HG02571 (cell line): ENCODE results near the gene SYT5.
"Not testable (repeated sequence)": the region's sequence is repeated elsewhere in the genome, so short reads cannot be mapped to it uniquely, and the experiment has no call there.

Experiments used
- ATAC-seq: cut with Tn5 transposase; IDR thresholded peaks from one replicate; pipeline ENCODE4 v1.9.1; 2021; ENCODE audit warnings: mild to moderate bottlenecking, moderate library complexity; ENCODE audit not compliant: unreplicated experiment

The SYT5 gene

DNA sequence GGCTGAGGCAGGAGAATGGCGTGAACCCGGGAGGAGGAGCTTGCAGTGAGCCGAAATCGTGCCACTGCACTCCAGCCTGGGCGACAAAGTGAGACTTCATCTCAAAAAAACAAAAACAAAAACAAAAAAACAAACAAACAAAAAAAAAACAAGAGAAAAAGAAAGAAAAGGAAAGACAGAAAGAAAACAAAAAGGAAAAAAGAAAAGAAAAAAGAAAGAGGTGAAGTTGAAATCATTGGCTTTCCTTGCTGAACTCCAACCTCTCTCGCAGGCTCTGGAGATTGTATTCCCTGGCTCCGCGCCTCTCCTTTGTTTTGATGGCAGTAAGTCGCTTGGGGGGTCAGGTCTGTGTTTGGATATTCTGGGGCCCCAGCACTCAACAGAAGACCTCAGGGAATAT is 7.8 kb downstream of the SYT5 start:
- ATAC-seq: not testable (repeated sequence)

GRCh38 chr19:55171440-55171839 is 8.6 kb downstream of the SYT5 start:
- ATAC-seq: no peak

DNA sequence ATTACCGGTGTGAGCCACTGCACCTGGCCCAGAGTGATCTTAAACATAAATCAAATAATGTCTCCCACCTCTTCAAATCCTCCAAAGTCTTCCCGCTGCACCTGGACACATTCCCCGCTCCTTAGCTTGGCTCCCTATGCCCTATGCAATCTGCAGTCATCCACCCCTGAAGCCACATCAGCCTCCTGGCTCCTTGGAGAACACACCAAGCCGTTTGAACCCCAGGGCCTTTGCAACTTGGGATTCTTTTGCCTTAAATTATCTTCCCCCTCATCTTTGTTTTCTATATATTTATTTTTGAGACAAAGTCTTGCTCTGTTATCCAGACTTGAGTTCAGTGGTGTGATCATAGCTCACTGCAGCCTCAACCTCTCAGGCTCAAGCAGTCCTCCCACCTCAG is 11.0 kb downstream of the SYT5 start:
- ATAC-seq: no peak

GRCh38 chr19:55166530-55167268 is 13.4 kb downstream of the SYT5 start, which contains the start of gene DNAAF3:
DNAAF3 (minus strand) TSS chr19:55166613; CDS start chr19:55166413, 200 bp downstream.
- no peak for ATAC-seq

GRCh38 chr19:55165952-55166529 is 14.0 kb downstream of the SYT5 start:
- ATAC-seq: no peak

- ATAC-seq: no peak
Observed at GRCh38 chr19:55161571-55162322, 18.3 kb downstream of the SYT5 start.

- ATAC-seq: no peak
Observed at GRCh38 chr19:55160986-55161365, 19.1 kb downstream of the SYT5 start.

DNA sequence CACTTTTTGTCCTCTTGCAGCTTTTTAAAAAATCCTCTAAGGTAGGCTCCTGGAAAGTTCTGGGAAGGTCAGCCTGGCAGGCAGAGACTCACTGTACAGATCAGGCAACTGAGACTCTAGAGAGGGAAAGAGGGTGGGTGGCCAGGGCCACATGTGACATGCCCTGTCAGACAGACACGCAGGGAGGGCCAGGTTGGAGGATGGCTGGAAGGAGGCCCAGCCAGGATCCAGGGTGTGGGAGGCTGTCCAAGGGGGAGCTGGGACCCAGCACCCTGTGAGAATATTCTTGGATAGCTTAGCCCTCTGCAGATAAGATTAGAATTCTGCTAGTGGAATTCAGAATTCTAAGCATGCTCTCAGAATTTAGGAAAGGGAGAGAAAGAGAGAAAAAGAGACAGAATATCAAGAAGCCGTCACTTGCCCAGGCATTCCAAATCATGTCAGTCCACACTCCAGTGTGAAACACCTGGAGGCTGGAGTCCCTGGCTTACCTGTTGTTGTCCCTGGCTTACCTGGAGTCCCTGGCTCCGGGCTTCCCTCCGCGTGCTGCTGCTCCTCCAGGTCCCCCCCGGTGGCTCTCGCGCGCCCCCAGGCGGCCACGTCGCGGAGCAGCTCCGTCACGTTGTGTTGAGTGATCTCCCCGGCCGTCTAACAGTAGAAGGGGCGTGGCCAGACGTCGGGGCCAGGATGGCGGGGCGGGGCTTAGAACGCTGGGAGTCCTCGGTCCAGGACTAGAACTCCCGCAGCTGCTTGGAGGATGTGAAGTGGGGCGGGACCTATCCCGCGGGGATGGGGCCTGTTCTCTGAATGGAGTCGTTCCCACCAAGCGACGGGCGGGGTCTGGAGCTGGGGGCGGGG is 19.7 kb downstream of the SYT5 start:
- no peak for ATAC-seq

DNA sequence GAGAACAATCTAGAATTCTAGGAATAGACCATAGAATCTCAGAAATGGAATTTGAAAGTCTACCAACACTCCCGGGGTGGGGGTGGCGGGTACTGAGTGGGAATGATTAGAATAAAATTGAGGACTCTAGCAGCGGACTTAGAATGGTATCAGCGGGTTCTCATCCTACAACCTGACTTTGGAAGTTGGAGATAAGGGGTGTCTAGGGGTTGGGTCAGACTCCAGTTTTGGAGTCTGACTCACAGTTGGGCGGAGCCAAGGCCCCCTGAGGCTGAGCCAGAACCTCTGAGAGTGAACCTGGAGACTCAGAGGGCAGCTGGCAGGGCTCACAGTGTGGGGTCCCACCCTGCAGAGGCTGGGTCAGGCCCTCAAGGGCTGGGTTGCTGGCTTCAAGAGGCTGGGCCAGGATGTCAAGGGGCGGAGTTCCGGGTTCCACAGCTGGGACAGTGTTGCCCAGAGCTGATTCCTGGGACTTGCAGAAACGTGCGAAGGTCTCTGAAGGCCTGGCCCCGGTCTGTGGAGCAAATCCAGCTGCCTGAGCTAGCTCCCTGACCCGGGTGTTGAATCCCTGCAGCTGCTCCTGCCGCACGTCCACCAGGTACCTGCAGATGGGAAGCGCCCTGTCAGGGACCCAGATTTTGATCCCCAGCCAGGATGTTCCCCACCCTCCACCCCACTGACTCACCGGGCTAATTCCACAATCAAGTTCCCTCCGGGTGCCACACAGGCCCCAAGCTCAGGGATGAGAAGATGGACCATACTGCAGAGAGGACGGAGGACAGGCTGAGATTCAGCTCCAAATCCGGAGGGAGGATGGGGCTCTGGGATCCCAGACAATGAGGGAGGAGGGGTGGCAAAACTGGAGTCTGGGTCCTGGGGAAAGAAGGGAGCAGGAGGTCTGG is 21.0 kb downstream of the SYT5 start:
- ATAC-seq: no peak

DNA sequence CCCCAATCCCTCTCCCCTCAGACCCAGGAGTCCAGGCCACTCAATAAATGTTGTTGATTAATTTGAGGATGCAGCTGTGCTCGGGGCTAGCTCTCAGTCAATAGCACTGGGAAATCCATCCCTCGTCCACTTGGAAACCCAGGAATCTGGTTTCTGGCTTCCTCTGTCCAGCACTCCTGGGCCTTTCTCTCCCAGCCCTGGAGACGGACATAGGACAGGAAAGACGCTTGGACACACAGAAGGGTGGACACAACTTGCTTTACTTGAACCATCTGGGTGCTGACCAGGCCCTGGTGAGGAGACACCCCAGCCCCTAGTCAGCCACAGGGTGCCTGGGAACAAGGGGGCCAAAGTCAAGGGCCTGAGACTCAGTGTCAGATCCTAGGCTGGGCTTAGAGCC is 21.7 kb downstream of the SYT5 start:
- ATAC-seq: no peak

- ATAC-seq: no peak
Observed at GRCh38 chr19:55157064-55157908, 22.8 kb downstream of the SYT5 start, which contains the start of gene TNNI3. TNNI3 (minus strand) TSS chr19:55157732; CDS start chr19:55157589, 143 bp downstream.

DNA sequence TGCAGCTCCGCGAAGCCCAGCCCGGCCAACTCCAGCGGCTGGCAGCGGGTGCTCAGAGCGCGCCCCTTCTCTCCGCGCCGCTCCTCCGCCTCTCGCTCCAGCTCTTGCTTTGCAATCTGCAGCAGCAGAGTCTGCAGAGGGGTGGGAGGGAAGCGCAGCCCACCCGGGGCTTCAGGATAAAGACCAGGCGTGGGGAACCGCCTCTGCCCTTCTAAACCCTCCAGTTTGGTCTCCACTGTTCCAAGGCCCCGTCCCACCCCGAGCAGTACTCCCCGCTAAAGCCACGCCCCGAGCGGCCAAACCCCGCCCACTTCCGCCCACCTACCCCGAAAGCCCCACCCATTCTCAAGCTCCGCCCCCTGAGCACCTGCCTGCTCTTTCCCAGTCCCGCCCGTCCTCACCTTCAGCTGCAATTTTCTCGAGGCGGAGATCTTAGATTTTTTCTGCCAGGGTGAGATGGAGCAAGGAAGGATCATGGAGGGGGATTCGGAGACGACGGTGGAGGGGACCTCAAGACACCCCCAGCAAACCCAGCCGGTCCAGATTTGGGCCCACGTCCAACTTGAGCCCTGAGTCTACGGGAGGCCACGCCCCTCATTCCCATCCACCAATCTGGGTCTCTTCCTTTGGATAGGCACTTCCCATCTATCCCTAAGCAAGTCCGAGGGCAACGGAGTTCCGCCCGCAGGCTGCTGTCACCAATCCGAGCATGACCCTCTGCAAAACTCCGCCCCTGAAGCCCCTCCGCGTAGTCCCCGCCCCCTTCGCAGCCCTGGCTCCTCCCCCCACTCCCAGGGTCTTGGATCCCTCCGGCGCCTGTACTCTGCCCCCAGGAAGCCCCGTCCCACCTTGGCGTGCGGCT is 23.7 kb downstream of the SYT5 start:
- ATAC-seq: no peak

GRCh38 chr19:55155784-55156183 is 24.3 kb downstream of the SYT5 start:
- ATAC-seq: not testable (repeated sequence)

GRCh38 chr19:55153652-55154264 is 26.3 kb downstream of the SYT5 start:
- no peak for ATAC-seq

DNA sequence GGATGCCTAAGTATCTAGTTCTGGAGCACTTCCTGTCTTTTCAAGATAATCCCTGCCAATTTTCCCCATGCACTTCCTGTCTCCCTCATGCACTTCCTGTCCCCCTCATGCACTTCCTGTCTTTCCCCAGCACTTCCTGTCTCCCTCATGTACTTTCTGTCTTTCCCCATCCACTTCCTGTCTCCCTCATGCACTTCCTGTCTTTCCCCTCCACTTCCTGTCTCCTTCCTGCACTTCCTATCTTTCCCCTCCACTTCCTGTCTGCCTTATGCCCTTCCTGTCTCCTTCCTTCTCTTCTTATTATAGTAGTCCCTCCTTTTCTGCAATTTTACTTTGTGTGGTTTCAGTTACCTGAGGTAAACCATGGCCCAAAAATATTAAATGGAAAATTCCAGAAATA is 28.1 kb downstream of the SYT5 start:
- ATAC-seq: no peak

GRCh38 chr19:55149078-55150003 is 30.7 kb downstream of the SYT5 start, which contains the start of gene TNNT1:
TNNT1 (minus strand) TSS chr19:55149206; CDS start chr19:55147157, 2,049 bp downstream.
- ATAC-seq: no peak
